Measurements from ENCODE around the gene ATP6AP2. TPM values are rescaled to one million over a fixed set of nuclear protein-coding genes. Genes with fewer than 3 reads are reported as not detected.

ATP6AP2 gene, protein sequence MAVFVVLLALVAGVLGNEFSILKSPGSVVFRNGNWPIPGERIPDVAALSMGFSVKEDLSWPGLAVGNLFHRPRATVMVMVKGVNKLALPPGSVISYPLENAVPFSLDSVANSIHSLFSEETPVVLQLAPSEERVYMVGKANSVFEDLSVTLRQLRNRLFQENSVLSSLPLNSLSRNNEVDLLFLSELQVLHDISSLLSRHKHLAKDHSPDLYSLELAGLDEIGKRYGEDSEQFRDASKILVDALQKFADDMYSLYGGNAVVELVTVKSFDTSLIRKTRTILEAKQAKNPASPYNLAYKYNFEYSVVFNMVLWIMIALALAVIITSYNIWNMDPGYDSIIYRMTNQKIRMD
- 59.4 TPM for total RNA-seq
- polyA plus RNA-seq = 141 TPM
- long read RNA-seq, donor 1, transcript ATP6AP2-217 (9 exons, 2,337 nt) = major isoform, 5 of 6 reads
- long read RNA-seq, donor 1, partial matches to known transcripts = 0 of 6 reads
- long read RNA-seq, donor 1, other reads (novel, unspliced or antisense) = 0 of 6 reads
- long read RNA-seq, donor 2, transcript ATP6AP2-217 (9 exons, 2,337 nt) = major isoform, 79 of 105 reads
- long read RNA-seq, donor 2, transcript ATP6AP2-212 (1 exons, 544 nt) = minor isoform, 5 of 105 reads
- long read RNA-seq, donor 2, partial matches to known transcripts = 10 of 105 reads
- long read RNA-seq, donor 2, other reads (novel, unspliced or antisense) = 0 of 105 reads
- long read RNA-seq, donor 3, transcript ATP6AP2-217 (9 exons, 2,337 nt) = major isoform, 35 of 61 reads
- long read RNA-seq, donor 3, partial matches to known transcripts = 12 of 61 reads
- long read RNA-seq, donor 3, other reads (novel, unspliced or antisense) = 6 of 61 reads
- long read RNA-seq, donor 4, transcript ATP6AP2-212 (1 exons, 544 nt) = minor isoform, 5 of 26 reads
- long read RNA-seq, donor 4, transcript ATP6AP2-217 (9 exons, 2,337 nt) = major isoform, 12 of 26 reads
- long read RNA-seq, donor 4, partial matches to known transcripts = 7 of 26 reads
- long read RNA-seq, donor 4, other reads (novel, unspliced or antisense) = 0 of 26 reads
- long read RNA-seq, donor 5, transcript ATP6AP2-217 (9 exons, 2,337 nt) = major isoform, 40 of 71 reads
- long read RNA-seq, donor 5, partial matches to known transcripts = 20 of 71 reads
- long read RNA-seq, donor 5, other reads (novel, unspliced or antisense) = 0 of 71 reads
- long read RNA-seq, donor 6, transcript ATP6AP2-217 (9 exons, 2,337 nt) = major isoform, 35 of 44 reads
- long read RNA-seq, donor 6, partial matches to known transcripts = 5 of 44 reads
- long read RNA-seq, donor 6, other reads (novel, unspliced or antisense) = 0 of 44 reads
- long read RNA-seq, donor 7, transcript ATP6AP2-217 (9 exons, 2,337 nt) = major isoform, 33 of 50 reads
- long read RNA-seq, donor 7, partial matches to known transcripts = 8 of 50 reads
- long read RNA-seq, donor 7, other reads (novel, unspliced or antisense) = 0 of 50 reads
- long read RNA-seq, donor 8, transcript ATP6AP2-217 (9 exons, 2,337 nt) = major isoform, 11 of 21 reads
- long read RNA-seq, donor 8, partial matches to known transcripts = 6 of 21 reads
- long read RNA-seq, donor 8, other reads (novel, unspliced or antisense) = 0 of 21 reads
- long read RNA-seq, donor 9, transcript ATP6AP2-217 (9 exons, 2,337 nt) = major isoform, 19 of 26 reads
- long read RNA-seq, donor 9, partial matches to known transcripts = 0 of 26 reads
- long read RNA-seq, donor 9, other reads (novel, unspliced or antisense) = 0 of 26 reads
- long read RNA-seq, donor 10, transcript ATP6AP2-217 (9 exons, 2,337 nt) = major isoform, 15 of 37 reads
- long read RNA-seq, donor 10, partial matches to known transcripts = 16 of 37 reads
- long read RNA-seq, donor 10, other reads (novel, unspliced or antisense) = 0 of 37 reads

DNA sequence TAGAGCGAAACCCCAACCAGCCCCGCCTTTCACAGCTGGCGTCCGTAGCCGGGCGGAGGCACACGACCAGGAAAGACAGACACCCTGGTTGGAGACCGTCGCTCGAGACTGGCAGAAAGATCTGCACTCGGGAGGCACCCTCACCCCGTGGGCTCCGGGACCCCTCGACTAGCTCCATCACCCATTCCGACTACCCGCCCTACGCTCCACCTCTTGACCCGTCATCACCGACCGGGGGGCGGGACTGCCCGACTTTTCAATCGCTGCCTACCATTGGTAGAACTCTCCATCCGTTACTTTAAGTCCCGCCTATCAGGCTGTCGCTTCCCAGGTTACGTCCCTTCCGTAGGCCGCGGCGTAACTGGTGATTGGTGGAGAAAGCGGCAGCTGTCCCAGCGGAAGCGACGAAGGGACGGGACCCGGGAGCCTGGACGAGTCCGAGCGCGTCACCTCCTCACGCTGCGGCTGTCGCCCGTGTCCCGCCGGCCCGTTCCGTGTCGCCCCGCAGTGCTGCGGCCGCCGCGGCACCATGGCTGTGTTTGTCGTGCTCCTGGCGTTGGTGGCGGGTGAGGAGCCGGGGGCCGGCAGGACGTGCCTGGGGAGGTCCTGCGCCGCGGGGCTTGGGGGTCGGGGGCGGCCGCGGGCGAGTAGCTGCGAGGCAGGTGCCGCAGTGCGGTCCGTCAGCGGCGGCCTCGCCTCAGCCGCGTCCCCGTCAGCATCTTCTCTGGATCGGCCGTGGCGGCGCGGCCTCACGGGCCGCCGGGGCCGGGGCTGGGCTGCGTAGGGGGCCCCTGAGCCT is at the start of gene ATP6AP2:
Gene ATP6AP2, plus strand, starts transcription at position 434 of the 799 bp plus-strand sequence. Its CDS starts 96 bp downstream, at position 530.
- no peaks in the 10 kb centered on the region for H3K9me3 ChIP-seq (ENCODE audit: control insufficient read depth in 2 of 2, insufficient read depth in 1 of 2, low read length in 1 of 2)
- H3K27ac ChIP-seq (ENCODE audit: low read depth in 1 of 2, low read length in 1 of 2) = peak within 1 kb of the TSS; percentile 86 to 89

GRCh38 chrX:40531056-40531826 is 49.5 kb upstream of the ATP6AP2 start:
- H3K27me3 ChIP-seq (ENCODE audit: control insufficient read depth in 2 of 2, insufficient read depth in 1 of 2, low read length in 1 of 2) = no peaks in the 10 kb centered on the region
- H3K4me3 ChIP-seq (ENCODE audit: low read length in 2 of 2) = no peak overlapping the region
- no peaks in the 10 kb centered on the region for H3K4me1 ChIP-seq (ENCODE audit: control insufficient read depth in 2 of 2, insufficient read depth in 2 of 2, low read length in 2 of 2)
- H3K36me3 ChIP-seq (ENCODE audit: control insufficient read depth in 2 of 2, insufficient read depth in 2 of 2, low read length in 1 of 2) = no peaks in the 10 kb centered on the region
- H3K9me3 ChIP-seq (ENCODE audit: control insufficient read depth in 2 of 2, insufficient read depth in 1 of 2, low read length in 1 of 2) = no peaks in the 10 kb centered on the region
- 87% methylated on average over 16 of the region's 16 CpGs for WGBS
- no peak overlapping the region for H3K27ac ChIP-seq (ENCODE audit: low read depth in 1 of 2, low read length in 1 of 2)
- DNase-seq (ENCODE audit: low read depth in 6 of 9, low spot score in 9 of 9) = no peak

More for the DNA sequence above, at the start of gene ATP6AP2:
- Histone ChIP-seq H3K4me3 (ENCODE audit: low read length in 2 of 2) (peak within 1 kb of the TSS; percentile 73 to 74), H3K4me1 (ENCODE audit: control insufficient read depth in 2 of 2, insufficient read depth in 2 of 2, low read length in 2 of 2) (peaks cover 4 to 12% of the 10 kb centered on the region in 2 donors), H3K27me3 (ENCODE audit: control insufficient read depth in 2 of 2, insufficient read depth in 1 of 2, low read length in 1 of 2) (peaks cover 0 to 6% of the 10 kb centered on the region in 2 donors), H3K36me3 (ENCODE audit: control insufficient read depth in 2 of 2, insufficient read depth in 2 of 2, low read length in 1 of 2) (no peaks in the 10 kb centered on the region)
- peak; percentile 75 to 95 (median 85) for DNase-seq (ENCODE audit: low read depth in 6 of 9, low spot score in 9 of 9)
- under 1% methylated on average over 89 of the region's 89 CpGs for WGBS

- WGBS = 98% methylated on average over 4 of the region's 4 CpGs
- Histone ChIP-seq H3K4me3 (ENCODE audit: low read length in 2 of 2) (no peak overlapping the region), H3K4me1 (ENCODE audit: control insufficient read depth in 2 of 2, insufficient read depth in 2 of 2, low read length in 2 of 2) (peaks cover 0 to 15% of the 10 kb centered on the region in 2 donors), H3K27ac (ENCODE audit: low read depth in 1 of 2, low read length in 1 of 2) (no peak overlapping the region), H3K36me3 (ENCODE audit: control insufficient read depth in 2 of 2, insufficient read depth in 2 of 2, low read length in 1 of 2) (no peaks in the 10 kb centered on the region), H3K27me3 (ENCODE audit: control insufficient read depth in 2 of 2, insufficient read depth in 1 of 2, low read length in 1 of 2) (no peaks in the 10 kb centered on the region), H3K9me3 (ENCODE audit: control insufficient read depth in 2 of 2, insufficient read depth in 1 of 2, low read length in 1 of 2) (no peaks in the 10 kb centered on the region)
- no peak for DNase-seq (ENCODE audit: low read depth in 6 of 9, low spot score in 9 of 9)
These were observed 43.5 kb upstream of the ATP6AP2 start for GRCh38 chrX:40537310-40537709.

GRCh38 chrX:40538406-40538805 is 42.4 kb upstream of the ATP6AP2 start:
- Histone ChIP-seq H3K27ac (ENCODE audit: low read depth in 1 of 2, low read length in 1 of 2) (no peak overlapping the region), H3K27me3 (ENCODE audit: control insufficient read depth in 2 of 2, insufficient read depth in 1 of 2, low read length in 1 of 2) (no peaks in the 10 kb centered on the region), H3K9me3 (ENCODE audit: control insufficient read depth in 2 of 2, insufficient read depth in 1 of 2, low read length in 1 of 2) (no peaks in the 10 kb centered on the region), H3K36me3 (ENCODE audit: control insufficient read depth in 2 of 2, insufficient read depth in 2 of 2, low read length in 1 of 2) (no peaks in the 10 kb centered on the region), H3K4me1 (ENCODE audit: control insufficient read depth in 2 of 2, insufficient read depth in 2 of 2, low read length in 2 of 2) (peaks cover 0 to 15% of the 10 kb centered on the region in 2 donors), H3K4me3 (ENCODE audit: low read length in 2 of 2) (no peak overlapping the region)
- no peak for DNase-seq (ENCODE audit: low read depth in 6 of 9, low spot score in 9 of 9)
- 96% methylated on average over 5 of the region's 5 CpGs for WGBS

- H3K27ac ChIP-seq (ENCODE audit: low read depth in 1 of 2, low read length in 1 of 2) = peak overlapping the region in 1 of 2 donors; percentile 43
- 31% methylated on average over 20 of the region's 20 CpGs for WGBS
- H3K27me3 ChIP-seq (ENCODE audit: control insufficient read depth in 2 of 2, insufficient read depth in 1 of 2, low read length in 1 of 2) = no peaks in the 10 kb centered on the region
- H3K4me1 ChIP-seq (ENCODE audit: control insufficient read depth in 2 of 2, insufficient read depth in 2 of 2, low read length in 2 of 2) = peaks cover 0 to 15% of the 10 kb centered on the region in 2 donors
- DNase-seq (ENCODE audit: low read depth in 6 of 9, low spot score in 9 of 9) = peak; percentile 34 to 85 (median 65)
- no peaks in the 10 kb centered on the region for H3K9me3 ChIP-seq (ENCODE audit: control insufficient read depth in 2 of 2, insufficient read depth in 1 of 2, low read length in 1 of 2)
- no peaks in the 10 kb centered on the region for H3K36me3 ChIP-seq (ENCODE audit: control insufficient read depth in 2 of 2, insufficient read depth in 2 of 2, low read length in 1 of 2)
- H3K4me3 ChIP-seq (ENCODE audit: low read length in 2 of 2) = no peak overlapping the region
These were observed 41.3 kb upstream of the ATP6AP2 start for GRCh38 chrX:40539214-40540142.

GRCh38 chrX:40542208-40542607 is 38.6 kb upstream of the ATP6AP2 start:
- Histone ChIP-seq H3K36me3 (ENCODE audit: control insufficient read depth in 2 of 2, insufficient read depth in 2 of 2, low read length in 1 of 2) (no peaks in the 10 kb centered on the region), H3K27me3 (ENCODE audit: control insufficient read depth in 2 of 2, insufficient read depth in 1 of 2, low read length in 1 of 2) (peaks cover 0 to 2% of the 10 kb centered on the region in 2 donors), H3K4me3 (ENCODE audit: low read length in 2 of 2) (no peak overlapping the region), H3K27ac (ENCODE audit: low read depth in 1 of 2, low read length in 1 of 2) (no peak overlapping the region), H3K9me3 (ENCODE audit: control insufficient read depth in 2 of 2, insufficient read depth in 1 of 2, low read length in 1 of 2) (no peaks in the 10 kb centered on the region), H3K4me1 (ENCODE audit: control insufficient read depth in 2 of 2, insufficient read depth in 2 of 2, low read length in 2 of 2) (peaks cover 0 to 15% of the 10 kb centered on the region in 2 donors)
- 92% methylated on average over 10 of the region's 10 CpGs for WGBS
- no peak for DNase-seq (ENCODE audit: low read depth in 6 of 9, low spot score in 9 of 9)

All from thymus (tissue), 14 donors.